C4-2B (cell line): ENCODE measurements around the gene PRKG1.

Source experiments
- ZFX ChIP-seq: fragments of 450-650 bp; IDR thresholded peaks from 2 replicates; pipeline ENCODE4 v1.6.1; 2017
- TF ChIP-seq, protein P1 (sequence below): fragments of 450-650 bp; conservative IDR thresholded peaks from 2 replicates; pipeline ENCODE4 v1.5.1; 2017; ENCODE audit warnings: mild to moderate bottlenecking

DNA sequence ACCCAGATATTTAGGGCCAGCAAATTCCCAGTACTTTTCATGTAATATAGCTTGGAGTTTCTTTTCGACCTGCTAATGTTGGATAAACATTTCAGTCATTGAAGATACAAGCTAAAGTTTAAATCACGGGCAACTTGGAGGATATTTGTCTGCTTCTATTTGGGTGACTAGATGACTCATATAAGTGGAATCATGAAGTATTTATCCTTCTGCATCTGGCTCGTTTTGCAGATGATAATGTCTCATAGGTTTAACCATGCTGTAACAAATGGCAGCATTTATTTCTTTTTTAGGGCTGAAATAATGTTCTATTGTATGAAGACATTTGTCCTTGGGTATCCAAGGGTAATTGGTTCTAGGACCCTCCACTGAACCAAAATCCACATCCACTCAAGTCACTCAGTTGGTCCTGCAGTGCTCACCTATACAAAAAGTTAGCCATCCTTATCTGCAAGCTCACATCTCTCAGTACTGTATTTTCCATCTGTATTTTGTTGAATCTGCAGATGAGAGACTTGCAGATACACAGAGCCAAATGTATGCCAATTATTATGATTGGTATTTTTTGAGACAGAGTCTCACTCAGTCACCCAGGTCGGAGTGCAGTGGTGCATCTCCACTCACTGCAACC lies 812.3 kb downstream of the PRKG1 start:
- TF ChIP-seq, protein P1, sequence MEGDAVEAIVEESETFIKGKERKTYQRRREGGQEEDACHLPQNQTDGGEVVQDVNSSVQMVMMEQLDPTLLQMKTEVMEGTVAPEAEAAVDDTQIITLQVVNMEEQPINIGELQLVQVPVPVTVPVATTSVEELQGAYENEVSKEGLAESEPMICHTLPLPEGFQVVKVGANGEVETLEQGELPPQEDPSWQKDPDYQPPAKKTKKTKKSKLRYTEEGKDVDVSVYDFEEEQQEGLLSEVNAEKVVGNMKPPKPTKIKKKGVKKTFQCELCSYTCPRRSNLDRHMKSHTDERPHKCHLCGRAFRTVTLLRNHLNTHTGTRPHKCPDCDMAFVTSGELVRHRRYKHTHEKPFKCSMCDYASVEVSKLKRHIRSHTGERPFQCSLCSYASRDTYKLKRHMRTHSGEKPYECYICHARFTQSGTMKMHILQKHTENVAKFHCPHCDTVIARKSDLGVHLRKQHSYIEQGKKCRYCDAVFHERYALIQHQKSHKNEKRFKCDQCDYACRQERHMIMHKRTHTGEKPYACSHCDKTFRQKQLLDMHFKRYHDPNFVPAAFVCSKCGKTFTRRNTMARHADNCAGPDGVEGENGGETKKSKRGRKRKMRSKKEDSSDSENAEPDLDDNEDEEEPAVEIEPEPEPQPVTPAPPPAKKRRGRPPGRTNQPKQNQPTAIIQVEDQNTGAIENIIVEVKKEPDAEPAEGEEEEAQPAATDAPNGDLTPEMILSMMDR, result no peak
- no peak for TF ChIP-seq ZFX
